Omental fat pad (tissue), 4 donors: ENCODE measurements around the gene AKAP11. TPM values are rescaled to one million over a fixed set of nuclear protein-coding genes. Genes with fewer than 3 reads are reported as not detected.

Experiments
- ATAC-seq: fragments of 150-250 bp; one replicate; pipeline ENCODE4 v1.9.1; 2016; ENCODE audit warnings: mild to moderate bottlenecking, moderate library complexity; ENCODE audit not compliant: low FRiP score
- DNase-seq: peaks from one replicate; pipeline ENCODE4 v3.0.0-alpha.2; 2019; ENCODE audit warnings: low spot score
- total RNA-seq, 4 donors: library from RNA; depleted of rRNA; stranded (reverse); fragments of >200 nt; gene quantifications; one replicate each; pipeline ENCODE4 v1.1.0, GENCODE V29; 2016
- TF ChIP-seq, protein P1 (sequence below), 3 donors: fragments of 450-650 bp; IDR thresholded peaks; one replicate each; pipeline ENCODE4 v1.5.1; 2016 to 2017; ENCODE audit warnings: antibody characterized with exemption in 3 of 3, mild to moderate bottlenecking in 3 of 3, moderate library complexity in 2 of 3

AKAP11 gene
- total RNA-seq, 4 donors from 2014 or later, result 20.3 to 42.4 (median 28.4) TPM

GRCh38 chr13:42327725-42328124, 55.8 kb downstream of the AKAP11 start:
- DNase-seq, result no peak
- no peak for ATAC-seq
- TF ChIP-seq, protein P1, sequence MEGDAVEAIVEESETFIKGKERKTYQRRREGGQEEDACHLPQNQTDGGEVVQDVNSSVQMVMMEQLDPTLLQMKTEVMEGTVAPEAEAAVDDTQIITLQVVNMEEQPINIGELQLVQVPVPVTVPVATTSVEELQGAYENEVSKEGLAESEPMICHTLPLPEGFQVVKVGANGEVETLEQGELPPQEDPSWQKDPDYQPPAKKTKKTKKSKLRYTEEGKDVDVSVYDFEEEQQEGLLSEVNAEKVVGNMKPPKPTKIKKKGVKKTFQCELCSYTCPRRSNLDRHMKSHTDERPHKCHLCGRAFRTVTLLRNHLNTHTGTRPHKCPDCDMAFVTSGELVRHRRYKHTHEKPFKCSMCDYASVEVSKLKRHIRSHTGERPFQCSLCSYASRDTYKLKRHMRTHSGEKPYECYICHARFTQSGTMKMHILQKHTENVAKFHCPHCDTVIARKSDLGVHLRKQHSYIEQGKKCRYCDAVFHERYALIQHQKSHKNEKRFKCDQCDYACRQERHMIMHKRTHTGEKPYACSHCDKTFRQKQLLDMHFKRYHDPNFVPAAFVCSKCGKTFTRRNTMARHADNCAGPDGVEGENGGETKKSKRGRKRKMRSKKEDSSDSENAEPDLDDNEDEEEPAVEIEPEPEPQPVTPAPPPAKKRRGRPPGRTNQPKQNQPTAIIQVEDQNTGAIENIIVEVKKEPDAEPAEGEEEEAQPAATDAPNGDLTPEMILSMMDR (IDR thresholded peaks at IDR 0.05), result no peak

DNA sequence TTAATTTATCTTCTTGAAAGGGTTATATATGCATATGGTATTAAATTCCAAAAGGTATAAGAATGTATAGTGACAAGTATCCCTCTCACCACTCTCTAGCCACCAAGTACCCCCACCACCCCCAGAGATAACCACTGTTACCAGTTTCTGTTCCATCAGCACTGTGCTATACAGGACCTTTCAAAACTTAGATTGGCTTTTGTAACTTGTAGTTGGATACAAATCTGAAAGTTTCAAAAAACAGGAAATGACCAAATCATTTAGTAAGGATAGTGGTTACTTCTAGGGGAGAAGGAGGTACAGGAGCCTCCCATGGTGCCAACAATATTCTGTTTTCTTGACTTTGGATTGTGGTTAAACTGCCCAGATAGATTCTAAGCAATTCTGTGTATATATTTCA, 56.7 kb downstream of the AKAP11 start:
- no peak for ATAC-seq
- no peak for DNase-seq
- TF ChIP-seq, protein P1 (IDR thresholded peaks at IDR 0.05), result no peak

- no peak for DNase-seq
- TF ChIP-seq, protein P1 (IDR thresholded peaks at IDR 0.05), result no peak
- no peak for ATAC-seq
Observed at GRCh38 chr13:42329239-42329638, 57.3 kb downstream of the AKAP11 start.

DNA sequence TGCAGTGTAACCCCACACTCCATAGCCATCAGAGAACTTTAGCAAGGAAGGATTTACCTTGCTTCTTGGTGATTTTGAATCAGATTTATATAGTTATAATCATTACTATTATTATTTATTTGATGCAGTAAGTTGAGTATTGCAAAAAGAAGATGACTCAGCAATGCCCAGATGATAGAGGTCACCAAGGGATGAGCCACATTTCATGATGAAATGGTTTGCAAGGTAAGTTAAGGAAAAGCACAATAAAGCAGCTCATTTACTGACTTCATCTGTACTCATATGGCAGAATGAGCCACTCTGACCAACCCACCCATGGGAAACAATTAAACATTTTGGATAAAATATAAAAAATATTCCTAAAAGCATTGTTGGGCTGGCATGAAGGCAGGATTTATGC, 59.1 kb downstream of the AKAP11 start:
- TF ChIP-seq, protein P1 (IDR thresholded peaks at IDR 0.05), result no peak
- ATAC-seq, result no peak
- no peak for DNase-seq

- DNase-seq (no peak), ATAC-seq (no peak)
- TF ChIP-seq, protein P1 (IDR thresholded peaks at IDR 0.05), result no peak
Observed at GRCh38 chr13:42333613-42334328, 61.8 kb downstream of the AKAP11 start.

GRCh38 chr13:42334329-42334706, 62.4 kb downstream of the AKAP11 start:
- ATAC-seq (no peak), DNase-seq (no peak)
- TF ChIP-seq, protein P1 (IDR thresholded peaks at IDR 0.05), result no peak
